CD14-positive monocyte (primary cell): Measurements from ENCODE around the gene TMEM135. TPM values are rescaled to one million over a fixed set of nuclear protein-coding genes. Genes with fewer than 3 reads are reported as not detected.

Experiments used
- DNase-seq, 3 donors: peaks; one replicate each; pipeline ENCODE4 v3.0.0-alpha.2; 2011 to 2022
- H2AFZ ChIP-seq: 2 replicates; pipeline ENCODE4 v1.6.0; 2012; ENCODE audit warnings: mild to moderate bottlenecking, low read depth, low read length, inconsistent platforms; ENCODE audit not compliant: insufficient read depth, poor library complexity, severe bottlenecking
- H3K27ac ChIP-seq, 2 donors: 1 replicate in 1 of 2; 2 replicates in 1 of 2; pipeline ENCODE4 v1.5.1; 2012 to 2013; ENCODE audit warnings: low read length in 2 of 2, control low read depth in 1 of 2, inconsistent platforms in 1 of 2, low read depth in 1 of 2, mild to moderate bottlenecking in 1 of 2
- H3K27me3 ChIP-seq, 2 donors: one replicate each; pipeline versions ENCODE4 v1.6.0 to v1.6.1; 2011 to 2013; ENCODE audit warnings: low read length in 2 of 2; ENCODE audit not compliant: control insufficient read depth in 2 of 2, insufficient read depth in 2 of 2
- H3K36me3 ChIP-seq, 2 donors: replicated peaks in 1 of 2; 1 replicate in 1 of 2; 2 replicates in 1 of 2; pipeline versions ENCODE4 v1.5.1 to v1.6.1; 2012 to 2013; ENCODE audit warnings: low read length in 2 of 2, control low read depth in 1 of 2, inconsistent platforms in 1 of 2, mild to moderate bottlenecking in 1 of 2; ENCODE audit not compliant: insufficient read depth in 2 of 2, control insufficient read depth in 1 of 2
- H3K4me1 ChIP-seq, 2 donors: 1 replicate in 1 of 2; 2 replicates in 1 of 2; pipeline versions ENCODE4 v1.5.1 to v1.6.1; 2012 to 2013; ENCODE audit warnings: low read length in 2 of 2, control low read depth in 1 of 2, inconsistent platforms in 1 of 2, mild to moderate bottlenecking in 1 of 2, moderate library complexity in 1 of 2; ENCODE audit not compliant: insufficient read depth in 2 of 2, control insufficient read depth in 1 of 2
- H3K4me2 ChIP-seq: replicated peaks from 2 replicates; pipeline ENCODE3; 2012; ENCODE audit warnings: low read length, moderate library complexity, mild to moderate bottlenecking; ENCODE audit not compliant: poor library complexity, severe bottlenecking; ENCODE audit errors: extremely low read depth
- H3K4me3 ChIP-seq, 3 experiments: fragments of 200-600 bp in 1 of 3; sonication (generic) in 1 of 3; replicated peaks in 1 of 3; 1 replicate in 2 of 3; 2 replicates in 1 of 3; pipeline ENCODE4 v1.5.1; 2011 to 2013; ENCODE audit warnings: low read length in 3 of 3, mild to moderate bottlenecking in 3 of 3, control low read depth in 2 of 3, low read depth in 2 of 3, inconsistent platforms in 1 of 3, moderate library complexity in 1 of 3
- H3K79me2 ChIP-seq: 2 replicates; pipeline ENCODE4 v1.6.0; 2012; ENCODE audit warnings: mild to moderate bottlenecking, control low read depth, inconsistent platforms, low read length, moderate library complexity; ENCODE audit not compliant: insufficient read depth
- H3K9ac ChIP-seq: 2 replicates; pipeline ENCODE4 v1.6.0; 2017; ENCODE audit warnings: low read length, mild to moderate bottlenecking; ENCODE audit not compliant: insufficient read depth, poor library complexity, severe bottlenecking
- H3K9me3 ChIP-seq, 2 donors: replicated peaks in 1 of 2; 1 replicate in 1 of 2; 2 replicates in 1 of 2; pipeline versions ENCODE4 v1.5.1 to v1.6.1; 2012 to 2013; ENCODE audit warnings: low read length in 2 of 2, control low read depth in 1 of 2; ENCODE audit not compliant: control insufficient read depth in 1 of 2, insufficient read depth in 1 of 2
- H4K20me1 ChIP-seq: 2 replicates; pipeline ENCODE4 v1.6.0; 2012; ENCODE audit warnings: mild to moderate bottlenecking, low read length, control low read depth, moderate library complexity; ENCODE audit not compliant: insufficient read depth
- H3K27ac Mint-ChIP-seq, 7 donors: one replicate each; pipeline ENCODE4 v1.8.0; 2020; ENCODE audit warnings: mild to moderate bottlenecking in 7 of 7, mixed read lengths in 7 of 7, moderate library complexity in 6 of 7, inconsistent platforms in 2 of 7
- H3K27me3 Mint-ChIP-seq, 3 donors: one replicate each; pipeline ENCODE4 v1.8.0; 2021 to 2022; ENCODE audit warnings: low read depth in 3 of 3, mild to moderate bottlenecking in 3 of 3, mixed read lengths in 3 of 3, moderate library complexity in 3 of 3, inconsistent platforms in 1 of 3
- H3K36me3 Mint-ChIP-seq, 2 donors: one replicate each; pipeline ENCODE4 v1.8.0; 2020; ENCODE audit warnings: mixed read lengths in 2 of 2, inconsistent platforms in 1 of 2, mild to moderate bottlenecking in 1 of 2
- H3K4me1 Mint-ChIP-seq: one replicate; pipeline ENCODE4 v1.8.0; 2020; ENCODE audit warnings: mild to moderate bottlenecking, mixed read lengths
- H3K4me3 Mint-ChIP-seq, 2 donors: one replicate each; pipeline ENCODE4 v1.8.0; 2020; ENCODE audit warnings: mild to moderate bottlenecking in 2 of 2, mixed read lengths in 2 of 2, moderate library complexity in 1 of 2
- H3K9me3 Mint-ChIP-seq, 7 donors: one replicate each; pipeline ENCODE4 v1.8.0; 2020 to 2022; ENCODE audit warnings: mixed read lengths in 7 of 7, mild to moderate bottlenecking in 6 of 7, moderate library complexity in 6 of 7, inconsistent platforms in 2 of 7
- CTCF ChIP-seq: fragments of 200-600 bp; IDR thresholded peaks from one replicate; pipeline ENCODE4 v1.8.0; 2022; ENCODE audit warnings: antibody characterized with exemption, mild to moderate bottlenecking
- WGBS: methylation state at CpG from one replicate; pipeline ENCODE4 v1.1.5; 2013; ENCODE audit warnings: missing lambda C conversion rate; ENCODE audit not compliant: insufficient coverage; 5-methylcytosine and 5-hydroxymethylcytosine counted together
- intact Hi-C, 2 donors: fragments of 100-400 bp; cut with micrococcal nuclease; formaldehyde crosslinking; loops; one replicate each; pipeline versions ENCODE4 v1.15.0 to v1.15.1; 2023
- polyA plus RNA-seq, 3 donors: library from polyadenylated mRNA; depleted of rRNA in 1 of 3; unstranded in 2 of 3; stranded (reverse) in 1 of 3; fragments of 300-500 nt in 2 of 3; fragments of >200 nt in 1 of 3; fragmentation: Illumina TruSeq in 2 of 3; gene quantifications; 1 replicate in 2 of 3; 2 replicates in 1 of 3; pipeline ENCODE4 v1.2.3, GENCODE V29; 2012 to 2021

The TMEM135 gene
- polyA plus RNA-seq, 3 donors, result 2.7 to 8.4 (median 5.9) TPM

- Histone ChIP-seq H3K27ac (no peak overlapping the region), H2AFZ (no peak overlapping the region), H3K79me2 (peaks cover 17% of the 10 kb centered on the region), H3K4me3 (no peak overlapping the region), H3K4me1 (peaks cover 17 to 28% of the 10 kb centered on the region in 2 donors), H3K9ac (no peak overlapping the region), H3K36me3 (peaks cover 0 to 8% of the 10 kb centered on the region in 2 donors), H3K9me3 (no peaks in the 10 kb centered on the region), H3K27me3 (no peaks in the 10 kb centered on the region), H4K20me1 (no peaks in the 10 kb centered on the region), H3K4me2 (no peak overlapping the region)
- intact Hi-C loops, result no loop called here
- no peak for TF ChIP-seq CTCF
- peaks cover 0 to 8% (median 3%) of the 10 kb centered on the region in 7 donors for H3K9me3 Mint-ChIP-seq
- 60% methylated on average over 1 of the region's 3 CpGs for WGBS
- H3K4me1 Mint-ChIP-seq, result peaks cover 33% of the 10 kb centered on the region
- no peak for DNase-seq
- H3K36me3 Mint-ChIP-seq, result peaks cover 14% of the 10 kb centered on the region in 2 donors
- H3K4me3 Mint-ChIP-seq, result no peak overlapping the region
- H3K27ac Mint-ChIP-seq, result no peak overlapping the region
- peaks cover 0 to 7% (median 2%) of the 10 kb centered on the region in 3 donors for H3K27me3 Mint-ChIP-seq
These were observed 1.6 kb downstream of the TMEM135 start for GRCh38 chr11:87039371-87039770.

GRCh38 chr11:87043894-87044293, 6.2 kb downstream of the TMEM135 start:
- Histone ChIP-seq H3K4me3 (no peak overlapping the region), H2AFZ (no peak overlapping the region), H3K9me3 (peaks cover 0 to 8% of the 10 kb centered on the region in 2 donors), H3K4me1 (peaks cover 0 to 3% of the 10 kb centered on the region in 2 donors), H3K27me3 (no peaks in the 10 kb centered on the region), H3K36me3 (peaks cover 0 to 21% of the 10 kb centered on the region in 2 donors), H3K9ac (no peak overlapping the region), H4K20me1 (no peaks in the 10 kb centered on the region), H3K27ac (no peak overlapping the region), H3K4me2 (no peak overlapping the region), H3K79me2 (peaks cover 10% of the 10 kb centered on the region)
- WGBS, result 91% methylated on average over 1 of the region's 1 CpG
- Mint-ChIP-seq H3K27me3 (no peaks in the 10 kb centered on the region), H3K27ac (no peak overlapping the region), H3K4me1 (peaks cover 10% of the 10 kb centered on the region), H3K4me3 (no peak overlapping the region), H3K36me3 (peaks cover 21 to 22% of the 10 kb centered on the region in 2 donors), H3K9me3 (peaks cover 5 to 21% (median 16%) of the 10 kb centered on the region in 7 donors)
- no peak for TF ChIP-seq CTCF
- no peak for DNase-seq
- intact Hi-C loops, result no loop called here
